Activated naive CD8-positive, alpha-beta T cell treated with anti-CD3 and anti-CD28 coated beads, Interleukin-2, amount 50 U/mL, for 16 hours (primary cell): ENCODE data around the gene ARHGAP15.

ENCODE experiments used
- DNase-seq: peaks from one replicate; pipeline ENCODE4 v3.0.0-alpha.2; 2020; ENCODE audit warnings: low read depth, low spot score

The ARHGAP15 gene

GRCh38 chr2:143398781-143399180 lies 269.6 kb downstream of the ARHGAP15 start:
- DNase-seq = no peak

GRCh38 chr2:143399631-143400069 lies 270.4 kb downstream of the ARHGAP15 start:
- DNase-seq = no peak

GRCh38 chr2:143401861-143402260 lies 272.6 kb downstream of the ARHGAP15 start:
- no peak for DNase-seq

- no peak for DNase-seq
Measured at GRCh38 chr2:143402451-143402850, 273.2 kb downstream of the ARHGAP15 start.

GRCh38 chr2:143410082-143410897 lies 281.1 kb downstream of the ARHGAP15 start:
- no peak for DNase-seq

- DNase-seq = no peak
Measured at GRCh38 chr2:143415571-143415970, 286.4 kb downstream of the ARHGAP15 start.

GRCh38 chr2:143417428-143417827 lies 288.2 kb downstream of the ARHGAP15 start:
- no peak for DNase-seq

- DNase-seq = no peak
Measured at GRCh38 chr2:143420313-143420712, 291.1 kb downstream of the ARHGAP15 start.

GRCh38 chr2:143422681-143423080 lies 293.5 kb downstream of the ARHGAP15 start:
- no peak for DNase-seq

GRCh38 chr2:143425896-143426295 lies 296.7 kb downstream of the ARHGAP15 start:
- DNase-seq = no peak

- no peak for DNase-seq
Measured at GRCh38 chr2:143426296-143426695, 297.1 kb downstream of the ARHGAP15 start.

- no peak for DNase-seq
Measured at GRCh38 chr2:143428700-143429099, 299.5 kb downstream of the ARHGAP15 start.

GRCh38 chr2:143429932-143430679 lies 300.9 kb downstream of the ARHGAP15 start:
- no peak for DNase-seq

GRCh38 chr2:143431316-143431715 lies 302.1 kb downstream of the ARHGAP15 start:
- DNase-seq = no peak

GRCh38 chr2:143433251-143433650 lies 304.0 kb downstream of the ARHGAP15 start:
- no peak for DNase-seq

- no peak for DNase-seq
Measured at GRCh38 chr2:143433840-143434239, 304.6 kb downstream of the ARHGAP15 start.

- DNase-seq = no peak
Measured at GRCh38 chr2:143434445-143434844, 305.2 kb downstream of the ARHGAP15 start.

- DNase-seq = no peak
Measured at GRCh38 chr2:143435131-143435530, 305.9 kb downstream of the ARHGAP15 start.

GRCh38 chr2:143436951-143437350 lies 307.7 kb downstream of the ARHGAP15 start:
- no peak for DNase-seq

GRCh38 chr2:143440411-143441012 lies 311.3 kb downstream of the ARHGAP15 start:
- no peak for DNase-seq

- no peak for DNase-seq
Measured at GRCh38 chr2:143442193-143442592, 313.0 kb downstream of the ARHGAP15 start.

- no peak for DNase-seq
Measured at GRCh38 chr2:143451642-143452281, 322.5 kb downstream of the ARHGAP15 start.
